HCT116 (cell line): ENCODE data around the gene NUDT11. TPM values are rescaled to one million over a fixed set of nuclear protein-coding genes. Genes with fewer than 3 reads are reported as not detected.

ENCODE experiments used
- ATAC-seq: fragments of 200-7000 bp; cut with Tn5 transposase; 2 replicates; pipeline ENCODE4 v1.9.1; 2020; ENCODE audit warnings: mild to moderate bottlenecking, moderate library complexity
- BruUV-seq: library from RNA; stranded (reverse); fragments of 400-500 nt; replicated peaks from 2 replicates; lab custom pipeline; 2021; lab: Mats Ljungman, UMichigan
- CTCF ChIA-PET: fragments of 300-600 bp; sonication (Branson Sonifier 250); formaldehyde crosslinking; loops from one replicate; lab custom pipeline; 2021; ENCODE audit warnings: antibody characterized with exemption; lab: Charles Lee
- POLR2A ChIA-PET: fragments of 300-600, 350-600 bp; sonication (Branson Sonifier 250); formaldehyde crosslinking; loops from one replicate; lab custom pipeline; 2021; ENCODE audit warnings: antibody characterized with exemption; lab: Charles Lee
- RAD21 ChIA-PET, 2 experiments: fragments of 300-600 bp; sonication (Branson Sonifier 250); formaldehyde crosslinking; loops; one replicate each; lab custom pipeline; 2023; ENCODE audit warnings: low total read pairs in 2 of 2; ENCODE audit not compliant: uncharacterized antibody in 2 of 2, unreplicated experiment in 2 of 2, low non-redundant PET in 1 of 2; lab: Charles Lee
- DNase-seq: peaks from one replicate; pipeline ENCODE4 v3.0.0-alpha.2; 2010; ENCODE audit warnings: low read depth, low spot score
- H2AFZ ChIP-seq: fragments of 200-600 bp; shearing (Covaris generic), sonication (generic); 2 replicates; pipeline ENCODE4 v1.6.1; 2017; ENCODE audit warnings: low read depth, mixed run types, mixed read lengths, antibody characterized with exemption, low read length; ENCODE audit not compliant: poor library complexity, severe bottlenecking
- H3K27ac ChIP-seq: 2 replicates; pipeline ENCODE4 v1.5.1; 2012; ENCODE audit warnings: low read depth, low read length
- H3K27me3 ChIP-seq: fragments of 200-600 bp; sonication (generic); 2 replicates; pipeline ENCODE4 v1.6.1; 2016; ENCODE audit warnings: mixed run types, low read length, mixed read lengths; ENCODE audit not compliant: insufficient read depth
- H3K36me3 ChIP-seq, 2 experiments: fragments of 200-500 bp in 1 of 2; fragments of 200-600 bp in 1 of 2; sonication (Bioruptor generic) in 1 of 2; sonication (generic) in 1 of 2; 2 replicates each; pipeline versions ENCODE4 v1.5.1 to v1.6.1; 2014 to 2016; ENCODE audit warnings: low read length in 2 of 2, inconsistent platforms in 1 of 2, mixed read lengths in 1 of 2, mixed run types in 1 of 2; ENCODE audit not compliant: insufficient read depth in 2 of 2, control insufficient read depth in 1 of 2
- H3K4me1 ChIP-seq, 2 experiments: fragments of 200-600 bp in 1 of 2; sonication (generic) in 1 of 2; 2 replicates each; pipeline versions ENCODE4 v1.5.1 to v1.6.1; 2012 to 2017; ENCODE audit warnings: low read length in 2 of 2, inconsistent platforms in 1 of 2, mild to moderate bottlenecking in 1 of 2, mixed read lengths in 1 of 2, mixed run types in 1 of 2, moderate library complexity in 1 of 2; ENCODE audit not compliant: insufficient read depth in 2 of 2, control insufficient read depth in 1 of 2
- H3K4me2 ChIP-seq: fragments of 200-600 bp; sonication (generic); 2 replicates; pipeline ENCODE4 v1.6.1; 2017; ENCODE audit warnings: mixed run types, low read length, mixed read lengths
- H3K4me3 ChIP-seq, 2 experiments: fragments of 200-600 bp in 1 of 2; sonication (generic) in 1 of 2; replicated peaks in 1 of 2; 2 replicates each; pipeline ENCODE4 v1.5.1; 2011 to 2016; ENCODE audit warnings: low read length in 2 of 2, control low read depth in 1 of 2, low read depth in 1 of 2, mild to moderate bottlenecking in 1 of 2, mixed read lengths in 1 of 2, mixed run types in 1 of 2
- H3K79me2 ChIP-seq: fragments of 200-600 bp; sonication (generic); 2 replicates; pipeline ENCODE4 v1.6.1; 2017; ENCODE audit warnings: mild to moderate bottlenecking, mixed run types, low read length, moderate library complexity, mixed read lengths; ENCODE audit not compliant: insufficient read depth
- H3K9ac ChIP-seq: fragments of 200-600 bp; sonication (generic); 2 replicates; pipeline ENCODE4 v1.6.1; 2016; ENCODE audit warnings: low read length, mixed read lengths
- H3K9me2 ChIP-seq: fragments of 200-600 bp; sonication (generic), shearing (Covaris generic); 2 replicates; pipeline ENCODE4 v1.6.1; 2017; ENCODE audit warnings: mixed run types, mild to moderate bottlenecking, moderate library complexity; ENCODE audit not compliant: insufficient read depth
- H3K9me3 ChIP-seq, 2 experiments: fragments of 200-500 bp in 1 of 2; fragments of 200-600 bp in 1 of 2; sonication (Bioruptor generic) in 1 of 2; sonication (generic) in 1 of 2; 2 replicates each; pipeline ENCODE4 v1.6.1; 2014 to 2017; ENCODE audit warnings: low read length in 2 of 2, mixed read lengths in 2 of 2, inconsistent platforms in 1 of 2, low read depth in 1 of 2, mild to moderate bottlenecking in 1 of 2, mixed run types in 1 of 2, moderate library complexity in 1 of 2; ENCODE audit not compliant: control insufficient read depth in 1 of 2, insufficient read depth in 1 of 2
- H4K20me1 ChIP-seq: fragments of 200-600 bp; sonication (generic), shearing (Covaris generic); 2 replicates; pipeline ENCODE4 v1.6.1; 2017; ENCODE audit warnings: mixed run types, mild to moderate bottlenecking, moderate library complexity; ENCODE audit not compliant: insufficient read depth
- CBX3 ChIP-seq: IDR thresholded peaks from 2 replicates; pipeline ENCODE4 v1.6.1; 2012; ENCODE audit warnings: low read depth
- CEBPB ChIP-seq: IDR thresholded peaks from 2 replicates; pipeline ENCODE4 v1.6.1; 2012; ENCODE audit warnings: low read depth
- EGR1 ChIP-seq: IDR thresholded peaks from 2 replicates; pipeline ENCODE4 v1.6.1; 2012; ENCODE audit warnings: low read depth
- ELF1 ChIP-seq: IDR thresholded peaks from 2 replicates; pipeline ENCODE4 v1.6.1; 2012; ENCODE audit warnings: low read depth, borderline replicate concordance
- JUND ChIP-seq: IDR thresholded peaks from 2 replicates; pipeline ENCODE4 v1.6.1; 2012
- POLR2AphosphoS5 ChIP-seq: IDR thresholded peaks from 2 replicates; pipeline ENCODE4 v1.6.1; 2011; ENCODE audit warnings: mild to moderate bottlenecking, low read depth, low read length, moderate library complexity
- RAD21 ChIP-seq: IDR thresholded peaks from 2 replicates; pipeline ENCODE4 v1.6.1; 2012; ENCODE audit warnings: low read depth, mild to moderate bottlenecking
- SIN3A ChIP-seq: IDR thresholded peaks from 2 replicates; pipeline ENCODE4 v1.6.1; 2012; ENCODE audit warnings: low read depth
- SP1 ChIP-seq: IDR thresholded peaks from 2 replicates; pipeline ENCODE4 v1.6.1; 2012; ENCODE audit warnings: low read depth
- SRF ChIP-seq: IDR thresholded peaks from 2 replicates; pipeline ENCODE4 v1.6.1; 2012; ENCODE audit warnings: low read depth
- TCF7L2 ChIP-seq: IDR thresholded peaks from 2 replicates; pipeline ENCODE4 v1.7.0; 2011; ENCODE audit warnings: borderline replicate concordance, inconsistent platforms; ENCODE audit not compliant: insufficient read depth, insufficient read length; ENCODE audit errors: extremely low read depth
- YY1 ChIP-seq: IDR thresholded peaks from 2 replicates; pipeline ENCODE4 v1.6.1; 2011; ENCODE audit warnings: low read length, low read depth, moderate library complexity, mild to moderate bottlenecking; ENCODE audit not compliant: insufficient replicate concordance; ENCODE audit errors: extremely low read depth
- intact Hi-C: fragments of 100-400 bp; cut with micrococcal nuclease; formaldehyde crosslinking; loops from 2 replicates; pipeline ENCODE4 v1.10.0; 2022
- total RNA-seq: library from RNA; stranded (reverse); gene quantifications from one replicate; pipeline ENCODE4 v1.2.1, GENCODE V29; 2021; ENCODE audit not compliant: unreplicated experiment
- TF ChIP-seq, protein P1 (sequence below), 3 experiments: fragments of 200-600 bp in 1 of 3; sonication (generic) in 1 of 3; IDR thresholded peaks in 2 of 3; conservative IDR thresholded peaks in 1 of 3; 2 replicates each; pipeline ENCODE4 v1.5.1; 2012 to 2017; ENCODE audit warnings: low read depth in 2 of 3, low read length in 2 of 3, antibody characterized with exemption in 1 of 3, borderline replicate concordance in 1 of 3, control low read depth in 1 of 3, mild to moderate bottlenecking in 1 of 3, mixed read lengths in 1 of 3, mixed run types in 1 of 3, moderate library complexity in 1 of 3; ENCODE audit not compliant: insufficient read depth in 1 of 3
- TF ChIP-seq, protein P2 (sequence below): IDR thresholded peaks from 2 replicates; pipeline ENCODE4 v1.6.1; 2011; ENCODE audit warnings: mild to moderate bottlenecking, low read length, moderate library complexity; ENCODE audit not compliant: insufficient replicate concordance; ENCODE audit errors: extremely low read depth

NUDT11 gene
- total RNA-seq, 1 experiment from 2014 or later = not detected

DNA sequence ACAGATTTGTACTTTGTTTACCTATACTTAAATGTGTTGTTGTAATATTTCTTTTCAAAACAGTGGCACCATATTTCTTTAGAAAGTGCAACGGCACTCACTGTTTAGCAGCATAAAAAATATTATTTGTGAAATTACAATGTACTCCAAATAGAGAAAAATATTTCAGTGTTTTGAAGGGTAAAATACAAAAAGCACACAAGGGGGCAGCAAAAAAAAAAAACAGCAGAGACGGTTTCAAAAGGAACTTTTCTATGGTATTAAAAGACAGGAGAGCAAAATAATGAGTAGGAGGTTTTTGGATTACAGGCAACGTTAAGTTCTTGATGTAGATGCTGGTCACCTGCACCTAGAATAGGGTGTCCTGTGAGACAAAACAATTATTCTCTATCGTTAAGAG is 2.0 kb downstream of the NUDT11 start:
- ATAC-seq (no peak), DNase-seq (no peak)
- Histone ChIP-seq H3K36me3 (no peaks in the 10 kb centered on the region), H4K20me1 (no peaks in the 10 kb centered on the region), H3K4me3 (no peak overlapping the region), H3K9me2 (no peaks in the 10 kb centered on the region), H2AFZ (no peak overlapping the region), H3K9ac (no peak overlapping the region), H3K4me2 (no peak overlapping the region), H3K4me1 (no peaks in the 10 kb centered on the region), H3K79me2 (no peaks in the 10 kb centered on the region), H3K27me3 (no peaks in the 10 kb centered on the region), H3K9me3 (no peaks in the 10 kb centered on the region), H3K27ac (no peak overlapping the region)
- TF ChIP-seq, protein P1, sequence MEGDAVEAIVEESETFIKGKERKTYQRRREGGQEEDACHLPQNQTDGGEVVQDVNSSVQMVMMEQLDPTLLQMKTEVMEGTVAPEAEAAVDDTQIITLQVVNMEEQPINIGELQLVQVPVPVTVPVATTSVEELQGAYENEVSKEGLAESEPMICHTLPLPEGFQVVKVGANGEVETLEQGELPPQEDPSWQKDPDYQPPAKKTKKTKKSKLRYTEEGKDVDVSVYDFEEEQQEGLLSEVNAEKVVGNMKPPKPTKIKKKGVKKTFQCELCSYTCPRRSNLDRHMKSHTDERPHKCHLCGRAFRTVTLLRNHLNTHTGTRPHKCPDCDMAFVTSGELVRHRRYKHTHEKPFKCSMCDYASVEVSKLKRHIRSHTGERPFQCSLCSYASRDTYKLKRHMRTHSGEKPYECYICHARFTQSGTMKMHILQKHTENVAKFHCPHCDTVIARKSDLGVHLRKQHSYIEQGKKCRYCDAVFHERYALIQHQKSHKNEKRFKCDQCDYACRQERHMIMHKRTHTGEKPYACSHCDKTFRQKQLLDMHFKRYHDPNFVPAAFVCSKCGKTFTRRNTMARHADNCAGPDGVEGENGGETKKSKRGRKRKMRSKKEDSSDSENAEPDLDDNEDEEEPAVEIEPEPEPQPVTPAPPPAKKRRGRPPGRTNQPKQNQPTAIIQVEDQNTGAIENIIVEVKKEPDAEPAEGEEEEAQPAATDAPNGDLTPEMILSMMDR (IDR thresholded peaks at IDR 0.05 in 2 of 3, conservative IDR thresholded peaks at IDR 0.05 in 1 of 3; ENCODE audit: borderline replicate concordance in 1 of 3, insufficient read depth in 1 of 3, low read depth in 2 of 3, low read length in 2 of 3) = peak in 1 of 3 experiments; percentile 15; a peak in 1 of 6 replicates
- TF ChIP-seq, protein P2, sequence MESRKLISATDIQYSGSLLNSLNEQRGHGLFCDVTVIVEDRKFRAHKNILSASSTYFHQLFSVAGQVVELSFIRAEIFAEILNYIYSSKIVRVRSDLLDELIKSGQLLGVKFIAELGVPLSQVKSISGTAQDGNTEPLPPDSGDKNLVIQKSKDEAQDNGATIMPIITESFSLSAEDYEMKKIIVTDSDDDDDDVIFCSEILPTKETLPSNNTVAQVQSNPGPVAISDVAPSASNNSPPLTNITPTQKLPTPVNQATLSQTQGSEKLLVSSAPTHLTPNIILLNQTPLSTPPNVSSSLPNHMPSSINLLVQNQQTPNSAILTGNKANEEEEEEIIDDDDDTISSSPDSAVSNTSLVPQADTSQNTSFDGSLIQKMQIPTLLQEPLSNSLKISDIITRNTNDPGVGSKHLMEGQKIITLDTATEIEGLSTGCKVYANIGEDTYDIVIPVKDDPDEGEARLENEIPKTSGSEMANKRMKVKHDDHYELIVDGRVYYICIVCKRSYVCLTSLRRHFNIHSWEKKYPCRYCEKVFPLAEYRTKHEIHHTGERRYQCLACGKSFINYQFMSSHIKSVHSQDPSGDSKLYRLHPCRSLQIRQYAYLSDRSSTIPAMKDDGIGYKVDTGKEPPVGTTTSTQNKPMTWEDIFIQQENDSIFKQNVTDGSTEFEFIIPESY = no peak
- ChIA-PET RAD21 (no interaction called here), POLR2A (no interaction called here), CTCF (no interaction called here)
- no TSS peak for BruUV-seq
- intact Hi-C loops = no loop called here

GRCh38 chrX:51487960-51488267 is 8.5 kb downstream of the NUDT11 start:
- CTCF ChIA-PET = interaction anchor here (0.8 to 2.0 kb wide), 4 partner anchors 9 to 339 kb away, joined by 3 to 8 read pairs (median 3); no protein-coding TSS in a partner anchor

More at GRCh38 chrX:51487960-51488267, 8.5 kb downstream of the NUDT11 start:
- BruUV-seq = no TSS peak
- intact Hi-C loops = no loop called here
- H3K79me2 ChIP-seq = no peaks in the 10 kb centered on the region
- ChIA-PET RAD21 (no interaction called here), POLR2A (no interaction called here)
- H3K27me3 ChIP-seq = no peaks in the 10 kb centered on the region
- H3K4me2 ChIP-seq = no peak overlapping the region
- no peaks in the 10 kb centered on the region for H3K36me3 ChIP-seq
- DNase-seq (no peak), ATAC-seq (peak; percentile 25; the same call in 1 of the 2 replicates)
- H3K4me3 ChIP-seq = no peak overlapping the region
- peaks cover 0 to 4% of the 10 kb centered on the region in 2 experiments; a peak in 1 of 4 replicates for H3K4me1 ChIP-seq
- no peaks in the 10 kb centered on the region for H3K9me3 ChIP-seq
- H3K27ac ChIP-seq = no peak overlapping the region
- H3K9me2 ChIP-seq = no peaks in the 10 kb centered on the region
- no peak for TF ChIP-seq SP1
- no peak for TF ChIP-seq EGR1
- TF ChIP-seq JUND = no peak
- TF ChIP-seq CBX3 = no peak
- no peak for TF ChIP-seq YY1
- TF ChIP-seq TCF7L2 = no peak
- no peak for TF ChIP-seq POLR2AphosphoS5
- TF ChIP-seq SIN3A = no peak
- TF ChIP-seq SRF = no peak
- TF ChIP-seq, protein P2 = no peak
- TF ChIP-seq ELF1 = no peak
- no peak for TF ChIP-seq RAD21
- TF ChIP-seq CEBPB = no peak
- H3K9ac ChIP-seq = no peak overlapping the region
- no peaks in the 10 kb centered on the region for H4K20me1 ChIP-seq
- peak overlapping the region; percentile 35 for H2AFZ ChIP-seq
